K562 (cell line): ENCODE measurements around the gene OR11G2. TPM values are rescaled to one million over a fixed set of nuclear protein-coding genes. Genes with fewer than 3 reads are reported as not detected.

Experiments used
- BMI1 ChIP-seq: fragments of 150-350 bp; IDR thresholded peaks from 2 replicates; pipeline ENCODE4 v1.6.1; 2014; ENCODE audit warnings: low read length
- ESRRA ChIP-seq: fragments of 450-650 bp; IDR thresholded peaks from 2 replicates; pipeline ENCODE4 v1.6.1; 2014; ENCODE audit warnings: low read depth, mild to moderate bottlenecking, moderate library complexity, borderline replicate concordance
- ETV1 ChIP-seq: fragments of 450-650 bp; conservative IDR thresholded peaks from 2 replicates; pipeline ENCODE4 v1.6.1; 2016; ENCODE audit warnings: missing genetic modification characterization, control low read depth, low read depth, missing compliant biosample characterization
- HIVEP1 ChIP-seq: fragments of 250-450 bp; sonication (Bioruptor Pico); IDR thresholded peaks from 2 replicates; pipeline ENCODE4 v1.4.0; 2020; ENCODE audit warnings: mild to moderate bottlenecking
- KDM1A ChIP-seq, 2 experiments: fragments of 450-650 bp; IDR thresholded peaks; 2 replicates each; pipeline ENCODE4 v1.6.1; 2016; ENCODE audit warnings: mild to moderate bottlenecking in 2 of 2
- MCM3 ChIP-seq: fragments of 450-650 bp; IDR thresholded peaks from 2 replicates; pipeline ENCODE4 v1.6.1; 2016
- PHF8 ChIP-seq: fragments of 200-600 bp; sonication (generic); IDR thresholded peaks from 2 replicates; pipeline ENCODE4 v1.6.1; 2012; ENCODE audit warnings: mixed run types, mild to moderate bottlenecking, inconsistent platforms, low read length, moderate library complexity, borderline replicate concordance
- RAD21 ChIP-seq, 2 experiments: fragments of 250-450 bp in 1 of 2; fragments of 450-650 bp in 1 of 2; sonication (Bioruptor Pico) in 1 of 2; formaldehyde crosslinking in 1 of 2; IDR thresholded peaks in 1 of 2; conservative IDR thresholded peaks in 1 of 2; 2 replicates each; pipeline versions ENCODE4 v1.4.0 to v1.8.0; 2020 to 2022; ENCODE audit warnings: mild to moderate bottlenecking in 2 of 2, moderate library complexity in 1 of 2
- RCOR1 ChIP-seq, 2 experiments: IDR thresholded peaks; 2 replicates each; pipeline ENCODE4 v1.6.1; 2012; ENCODE audit warnings: low read depth in 2 of 2, low read length in 2 of 2, borderline replicate concordance in 1 of 2, improper control_type of control experiment in 1 of 2
- SP2 ChIP-seq: IDR thresholded peaks from 2 replicates; pipeline ENCODE4 v1.6.1; 2011; ENCODE audit warnings: mild to moderate bottlenecking, low read depth, low read length, moderate library complexity; ENCODE audit not compliant: poor library complexity, severe bottlenecking; ENCODE audit errors: extremely low read depth
- ZC3H4 ChIP-seq: sonication (generic); formaldehyde crosslinking; IDR thresholded peaks from 2 replicates; pipeline ENCODE4 v1.9.0; 2021; ENCODE audit warnings: missing genetic modification reagents, borderline replicate concordance
- ZC3H8 ChIP-seq: fragments of 450-650 bp; IDR thresholded peaks from 2 replicates; pipeline ENCODE4 v1.6.1; 2017
- ZKSCAN8 ChIP-seq: fragments of 200-800 bp; sonication (Bioruptor generic); IDR thresholded peaks from 2 replicates; pipeline ENCODE4 v1.6.1; 2016; ENCODE audit warnings: missing genetic modification characterization, missing compliant biosample characterization
- ZNF41 ChIP-seq: fragments of 250-450 bp; sonication (Bioruptor Pico); conservative IDR thresholded peaks from 2 replicates; pipeline ENCODE4 v1.4.0; 2020; ENCODE audit warnings: mild to moderate bottlenecking
- ZNF766 ChIP-seq: fragments of 200-800 bp; sonication (Bioruptor generic); conservative IDR thresholded peaks from 2 replicates; pipeline ENCODE4 v1.6.1; 2016; ENCODE audit warnings: missing genetic modification characterization, missing compliant biosample characterization
- polyA plus RNA-seq, 8 experiments: library from polyadenylated mRNA; depleted of rRNA in 4 of 8; stranded (reverse) in 5 of 8; unstranded in 3 of 8; fragments of >200 nt; fragmentation: Nextera tagmentation in 2 of 8; fragmentation: Illumina TruSeq in 1 of 8; extraction: Ambion mirVana in 2 of 8; extraction: Trizol in 1 of 8; gene quantifications; 2 replicates each; pipeline versions ENCODE4 v1.2.1 to v1.2.3, GENCODE V29; 2011 to 2014; ENCODE audit warnings: inconsistent platforms in 1 of 8, missing spikeins in 1 of 8
- total RNA-seq, 7 experiments: library from RNA; depleted of rRNA in 6 of 7; stranded (reverse); fragments of >200 nt in 6 of 7; fragmentation: Illumina TruSeq in 2 of 7; extraction: Trizol in 2 of 7; gene quantifications; 2 replicates each; pipeline versions ENCODE4 v1.2.1 to v1.2.3, GENCODE V29; 2011 to 2021; ENCODE audit warnings: low replicate concordance in 1 of 7
- TF ChIP-seq, protein P1 (sequence below): fragments of 450-650 bp; IDR thresholded peaks from 2 replicates; pipeline ENCODE4 v1.6.1; 2016; ENCODE audit warnings: mild to moderate bottlenecking, moderate library complexity
- TF ChIP-seq, protein P2 (sequence below): sonication (generic); formaldehyde crosslinking; IDR thresholded peaks from 2 replicates; pipeline ENCODE4 v1.8.1; 2023; ENCODE audit warnings: mild to moderate bottlenecking, missing genetic modification reagents

Gene OR11G2
- total and polyA plus RNA-seq, 9 of the 15 experiments (the other 6 are each of a cell fraction or from before 2014, with no cell fraction given) = not detected

DNA sequence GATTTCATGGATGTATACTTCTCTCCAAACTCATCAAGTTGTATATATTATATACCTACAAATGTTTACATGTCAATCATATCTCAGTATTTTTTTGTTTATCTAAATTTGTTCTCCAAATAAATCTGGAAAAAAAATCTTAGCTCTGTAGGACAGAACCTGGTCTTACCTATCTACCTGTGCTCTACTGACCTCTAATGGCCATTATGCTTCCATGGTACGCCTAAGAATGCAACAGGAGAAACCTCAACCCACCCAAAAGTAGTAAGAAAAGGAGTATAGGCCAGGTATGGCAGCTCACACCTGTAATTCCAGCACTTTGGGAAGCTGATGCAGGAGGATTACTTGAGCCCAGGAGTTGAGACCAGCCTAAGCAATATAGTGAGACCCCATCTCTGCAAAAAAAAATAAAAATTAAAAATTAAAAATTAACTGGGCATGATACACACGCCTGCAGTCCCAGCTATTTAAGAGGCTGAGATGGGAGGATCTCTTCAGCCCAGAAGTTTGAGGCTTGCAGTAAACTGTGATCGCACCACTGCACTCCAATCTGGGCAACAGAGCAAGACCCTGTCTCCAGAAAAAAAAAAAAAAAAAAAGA lies 57.0 kb downstream of the OR11G2 start (continued):
- TF ChIP-seq ESRRA (no peak), ZC3H4 (CRISPR knock-in tag) (no peak), ETV1 (tag) (no peak), ZNF41 (CRISPR knock-in tag) (no peak), MCM3 (no peak), ZNF766 (CRISPR knock-in tag) (peak; percentile 64; the same call in 1 of the 2 replicates), BMI1 (no peak), HIVEP1 (CRISPR knock-in tag) (no peak), RCOR1 (IDR thresholded peaks at IDR 0.05; ENCODE audit: borderline replicate concordance in 1 of 2, low read depth in 2 of 2, low read length in 2 of 2) (no peak), PHF8 (no peak), ZC3H8 (no peak), SP2 (no peak), RAD21 (CRISPR knock-in tag; conservative IDR thresholded peaks at IDR 0.05 in 1 of 2, IDR thresholded peaks at IDR 0.05 in 1 of 2) (peak; percentile 27 to 71; a peak in 3 of 4 replicates), KDM1A (IDR thresholded peaks at IDR 0.05) (no peak), ZKSCAN8 (CRISPR knock-in tag) (no peak)
- TF ChIP-seq, protein P1, sequence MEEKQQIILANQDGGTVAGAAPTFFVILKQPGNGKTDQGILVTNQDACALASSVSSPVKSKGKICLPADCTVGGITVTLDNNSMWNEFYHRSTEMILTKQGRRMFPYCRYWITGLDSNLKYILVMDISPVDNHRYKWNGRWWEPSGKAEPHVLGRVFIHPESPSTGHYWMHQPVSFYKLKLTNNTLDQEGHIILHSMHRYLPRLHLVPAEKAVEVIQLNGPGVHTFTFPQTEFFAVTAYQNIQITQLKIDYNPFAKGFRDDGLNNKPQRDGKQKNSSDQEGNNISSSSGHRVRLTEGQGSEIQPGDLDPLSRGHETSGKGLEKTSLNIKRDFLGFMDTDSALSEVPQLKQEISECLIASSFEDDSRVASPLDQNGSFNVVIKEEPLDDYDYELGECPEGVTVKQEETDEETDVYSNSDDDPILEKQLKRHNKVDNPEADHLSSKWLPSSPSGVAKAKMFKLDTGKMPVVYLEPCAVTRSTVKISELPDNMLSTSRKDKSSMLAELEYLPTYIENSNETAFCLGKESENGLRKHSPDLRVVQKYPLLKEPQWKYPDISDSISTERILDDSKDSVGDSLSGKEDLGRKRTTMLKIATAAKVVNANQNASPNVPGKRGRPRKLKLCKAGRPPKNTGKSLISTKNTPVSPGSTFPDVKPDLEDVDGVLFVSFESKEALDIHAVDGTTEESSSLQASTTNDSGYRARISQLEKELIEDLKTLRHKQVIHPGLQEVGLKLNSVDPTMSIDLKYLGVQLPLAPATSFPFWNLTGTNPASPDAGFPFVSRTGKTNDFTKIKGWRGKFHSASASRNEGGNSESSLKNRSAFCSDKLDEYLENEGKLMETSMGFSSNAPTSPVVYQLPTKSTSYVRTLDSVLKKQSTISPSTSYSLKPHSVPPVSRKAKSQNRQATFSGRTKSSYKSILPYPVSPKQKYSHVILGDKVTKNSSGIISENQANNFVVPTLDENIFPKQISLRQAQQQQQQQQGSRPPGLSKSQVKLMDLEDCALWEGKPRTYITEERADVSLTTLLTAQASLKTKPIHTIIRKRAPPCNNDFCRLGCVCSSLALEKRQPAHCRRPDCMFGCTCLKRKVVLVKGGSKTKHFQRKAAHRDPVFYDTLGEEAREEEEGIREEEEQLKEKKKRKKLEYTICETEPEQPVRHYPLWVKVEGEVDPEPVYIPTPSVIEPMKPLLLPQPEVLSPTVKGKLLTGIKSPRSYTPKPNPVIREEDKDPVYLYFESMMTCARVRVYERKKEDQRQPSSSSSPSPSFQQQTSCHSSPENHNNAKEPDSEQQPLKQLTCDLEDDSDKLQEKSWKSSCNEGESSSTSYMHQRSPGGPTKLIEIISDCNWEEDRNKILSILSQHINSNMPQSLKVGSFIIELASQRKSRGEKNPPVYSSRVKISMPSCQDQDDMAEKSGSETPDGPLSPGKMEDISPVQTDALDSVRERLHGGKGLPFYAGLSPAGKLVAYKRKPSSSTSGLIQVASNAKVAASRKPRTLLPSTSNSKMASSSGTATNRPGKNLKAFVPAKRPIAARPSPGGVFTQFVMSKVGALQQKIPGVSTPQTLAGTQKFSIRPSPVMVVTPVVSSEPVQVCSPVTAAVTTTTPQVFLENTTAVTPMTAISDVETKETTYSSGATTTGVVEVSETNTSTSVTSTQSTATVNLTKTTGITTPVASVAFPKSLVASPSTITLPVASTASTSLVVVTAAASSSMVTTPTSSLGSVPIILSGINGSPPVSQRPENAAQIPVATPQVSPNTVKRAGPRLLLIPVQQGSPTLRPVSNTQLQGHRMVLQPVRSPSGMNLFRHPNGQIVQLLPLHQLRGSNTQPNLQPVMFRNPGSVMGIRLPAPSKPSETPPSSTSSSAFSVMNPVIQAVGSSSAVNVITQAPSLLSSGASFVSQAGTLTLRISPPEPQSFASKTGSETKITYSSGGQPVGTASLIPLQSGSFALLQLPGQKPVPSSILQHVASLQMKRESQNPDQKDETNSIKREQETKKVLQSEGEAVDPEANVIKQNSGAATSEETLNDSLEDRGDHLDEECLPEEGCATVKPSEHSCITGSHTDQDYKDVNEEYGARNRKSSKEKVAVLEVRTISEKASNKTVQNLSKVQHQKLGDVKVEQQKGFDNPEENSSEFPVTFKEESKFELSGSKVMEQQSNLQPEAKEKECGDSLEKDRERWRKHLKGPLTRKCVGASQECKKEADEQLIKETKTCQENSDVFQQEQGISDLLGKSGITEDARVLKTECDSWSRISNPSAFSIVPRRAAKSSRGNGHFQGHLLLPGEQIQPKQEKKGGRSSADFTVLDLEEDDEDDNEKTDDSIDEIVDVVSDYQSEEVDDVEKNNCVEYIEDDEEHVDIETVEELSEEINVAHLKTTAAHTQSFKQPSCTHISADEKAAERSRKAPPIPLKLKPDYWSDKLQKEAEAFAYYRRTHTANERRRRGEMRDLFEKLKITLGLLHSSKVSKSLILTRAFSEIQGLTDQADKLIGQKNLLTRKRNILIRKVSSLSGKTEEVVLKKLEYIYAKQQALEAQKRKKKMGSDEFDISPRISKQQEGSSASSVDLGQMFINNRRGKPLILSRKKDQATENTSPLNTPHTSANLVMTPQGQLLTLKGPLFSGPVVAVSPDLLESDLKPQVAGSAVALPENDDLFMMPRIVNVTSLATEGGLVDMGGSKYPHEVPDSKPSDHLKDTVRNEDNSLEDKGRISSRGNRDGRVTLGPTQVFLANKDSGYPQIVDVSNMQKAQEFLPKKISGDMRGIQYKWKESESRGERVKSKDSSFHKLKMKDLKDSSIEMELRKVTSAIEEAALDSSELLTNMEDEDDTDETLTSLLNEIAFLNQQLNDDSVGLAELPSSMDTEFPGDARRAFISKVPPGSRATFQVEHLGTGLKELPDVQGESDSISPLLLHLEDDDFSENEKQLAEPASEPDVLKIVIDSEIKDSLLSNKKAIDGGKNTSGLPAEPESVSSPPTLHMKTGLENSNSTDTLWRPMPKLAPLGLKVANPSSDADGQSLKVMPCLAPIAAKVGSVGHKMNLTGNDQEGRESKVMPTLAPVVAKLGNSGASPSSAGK = no peak
- TF ChIP-seq, protein P2, sequence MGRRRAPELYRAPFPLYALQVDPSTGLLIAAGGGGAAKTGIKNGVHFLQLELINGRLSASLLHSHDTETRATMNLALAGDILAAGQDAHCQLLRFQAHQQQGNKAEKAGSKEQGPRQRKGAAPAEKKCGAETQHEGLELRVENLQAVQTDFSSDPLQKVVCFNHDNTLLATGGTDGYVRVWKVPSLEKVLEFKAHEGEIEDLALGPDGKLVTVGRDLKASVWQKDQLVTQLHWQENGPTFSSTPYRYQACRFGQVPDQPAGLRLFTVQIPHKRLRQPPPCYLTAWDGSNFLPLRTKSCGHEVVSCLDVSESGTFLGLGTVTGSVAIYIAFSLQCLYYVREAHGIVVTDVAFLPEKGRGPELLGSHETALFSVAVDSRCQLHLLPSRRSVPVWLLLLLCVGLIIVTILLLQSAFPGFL (CRISPR knock-in tag) = no peak
